UCSD-AML1 (cell line): ENCODE results near the gene NF1.

Experiments used
- DNase-seq: peaks from one replicate; lab custom pipeline; 2025; ENCODE audit not compliant: unreplicated experiment; lab: John Stamatoyannopoulos, UW

NF1 gene

GRCh38 chr17:31394544-31394943 lies 299.8 kb downstream of the NF1 start:
- DNase-seq = peak; percentile 66

GRCh38 chr17:31397256-31397939 lies 302.6 kb downstream of the NF1 start:
- no peak for DNase-seq

GRCh38 chr17:31398381-31399311 lies 303.9 kb downstream of the NF1 start:
- no peak for DNase-seq

GRCh38 chr17:31400481-31400950 lies 305.7 kb downstream of the NF1 start:
- DNase-seq = no peak

GRCh38 chr17:31401456-31402254 lies 306.9 kb downstream of the NF1 start:
- DNase-seq = no peak

GRCh38 chr17:31404028-31404949 lies 309.5 kb downstream of the NF1 start:
- DNase-seq = peak; percentile 58

- DNase-seq = no peak
Observed at GRCh38 chr17:31405890-31406371, 311.2 kb downstream of the NF1 start.

GRCh38 chr17:31408586-31408985 lies 313.8 kb downstream of the NF1 start:
- no peak for DNase-seq

GRCh38 chr17:31411707-31412285 lies 317.0 kb downstream of the NF1 start:
- DNase-seq = no peak

GRCh38 chr17:31412511-31412910 lies 317.7 kb downstream of the NF1 start:
- no peak for DNase-seq

- DNase-seq = no peak
Observed at GRCh38 chr17:31413081-31413799, 318.5 kb downstream of the NF1 start.

- DNase-seq = no peak
Observed at GRCh38 chr17:31413874-31414549, 319.2 kb downstream of the NF1 start.

- DNase-seq = no peak
Observed at GRCh38 chr17:31414550-31414918, 319.8 kb downstream of the NF1 start.

- peak; percentile 32 for DNase-seq
Observed at GRCh38 chr17:31415004-31415454, 320.3 kb downstream of the NF1 start.

- no peak for DNase-seq
Observed at GRCh38 chr17:31415640-31416502, 321.1 kb downstream of the NF1 start.

- no peak for DNase-seq
Observed at GRCh38 chr17:31416503-31416923, 321.7 kb downstream of the NF1 start.

GRCh38 chr17:31417051-31417792 lies 322.4 kb downstream of the NF1 start:
- DNase-seq = no peak
